Body of pancreas (tissue), 4 donors: ENCODE results near the gene CLIC3. TPM values are rescaled to one million over a fixed set of nuclear protein-coding genes. Genes with fewer than 3 reads are reported as not detected.

Source experiments
- ATAC-seq: fragments of 150-250 bp; one replicate; pipeline ENCODE4 v1.9.1; 2016
- DNase-seq, 4 donors: peaks; one replicate each; pipeline ENCODE4 v3.0.0-alpha.2; 2019
- H3K27ac ChIP-seq, 4 donors: fragments of 200-600 bp; sonication (generic); 1 replicate in 3 of 4; 2 replicates in 1 of 4; pipeline versions ENCODE4 v1.5.1 to v1.6.1; 2016 to 2019; ENCODE audit warnings: mild to moderate bottlenecking in 1 of 4, mixed read lengths in 1 of 4, moderate library complexity in 1 of 4
- H3K27me3 ChIP-seq, 2 donors: fragments of 200-600 bp; sonication (generic); one replicate each; pipeline ENCODE4 v1.6.0; 2016; ENCODE audit warnings: mild to moderate bottlenecking in 1 of 2
- H3K36me3 ChIP-seq, 2 donors: fragments of 200-600 bp; sonication (generic); replicated peaks in 1 of 2; 2 replicates each; pipeline ENCODE4 v1.5.1; 2016; ENCODE audit warnings: low read depth in 2 of 2; ENCODE audit not compliant: insufficient read depth in 1 of 2
- H3K4me1 ChIP-seq: fragments of 200-600 bp; sonication (generic); one replicate; pipeline ENCODE4 v1.6.0; 2016
- H3K4me3 ChIP-seq, 2 donors: fragments of 200-600 bp; sonication (generic); 1 replicate in 1 of 2; 2 replicates in 1 of 2; pipeline ENCODE4 v1.5.1; 2016 to 2019
- H3K9me3 ChIP-seq, 3 donors: fragments of 200-600 bp; sonication (generic); 1 replicate in 2 of 3; 2 replicates in 1 of 3; pipeline ENCODE4 v1.5.1; 2016
- POLR2A ChIP-seq, 3 donors: fragments of 450-650 bp; IDR thresholded peaks; one replicate each; pipeline ENCODE4 v1.6.1; 2016; ENCODE audit warnings: antibody characterized with exemption in 3 of 3, mild to moderate bottlenecking in 2 of 3
- WGBS, 2 donors: methylation state at CpG; one replicate each; pipeline ENCODE4 v1.1.5; 2017; 5-methylcytosine and 5-hydroxymethylcytosine counted together
- intact Hi-C: fragments of 100-400 bp; cut with DNase I; formaldehyde crosslinking; loops from one replicate; pipeline ENCODE4 v1.15.1; 2023
- total RNA-seq, 2 donors: library from RNA; depleted of rRNA; stranded (reverse); fragments of >200 nt; gene quantifications; one replicate each; pipeline ENCODE4 v1.1.0, GENCODE V29; 2016
- TF ChIP-seq, protein P1 (sequence below), 7 experiments: fragments of 450-650 bp in 4 of 7; fragments of 200-600 bp in 3 of 7; sonication (generic) in 3 of 7; IDR thresholded peaks; one replicate each; pipeline ENCODE4 v1.5.1; 2016 to 2019; ENCODE audit warnings: antibody characterized with exemption in 7 of 7

Gene CLIC3
- total RNA-seq, 2 donors from 2014 or later = 2.0 TPM; not detected in 1

DNA sequence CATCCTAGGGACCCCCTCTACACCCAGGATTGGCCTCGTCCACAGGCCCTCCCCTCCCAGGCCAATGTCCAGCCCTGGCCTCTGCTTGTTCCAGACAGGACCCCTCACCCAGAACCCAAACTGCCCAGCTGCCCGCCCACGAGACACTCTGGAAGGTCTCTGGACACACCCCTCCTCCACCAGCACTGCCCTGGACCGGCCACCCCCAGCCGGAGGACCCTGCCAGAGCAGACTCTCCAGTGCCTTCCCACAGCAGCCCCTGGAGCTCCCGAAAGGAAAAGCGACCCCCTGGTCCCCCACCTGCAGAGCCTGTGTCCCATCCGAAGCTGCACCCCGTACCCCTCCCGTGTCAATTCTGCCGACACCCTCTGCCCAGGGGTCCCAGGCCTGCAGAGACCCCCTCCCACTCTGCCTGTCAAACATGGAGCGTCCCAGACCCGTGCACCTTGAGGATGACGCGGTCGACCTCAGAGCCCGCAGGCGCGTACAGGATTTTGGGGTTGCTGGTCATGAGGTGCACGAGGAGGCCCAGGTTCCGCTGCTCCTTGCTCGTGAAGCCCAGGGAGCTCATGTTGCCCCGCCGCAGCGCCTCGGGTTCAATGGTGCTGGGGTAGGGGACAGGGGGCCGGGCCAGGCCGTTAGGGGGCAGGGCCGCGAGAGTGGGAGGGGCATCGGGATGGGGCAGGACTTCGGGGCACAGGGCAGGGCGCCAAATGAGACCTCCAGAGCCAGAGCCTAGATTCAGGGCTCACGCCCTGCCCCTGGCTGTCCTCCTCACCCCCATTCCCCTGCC, 23.7 kb upstream of the CLIC3 start:
- intact Hi-C loops = loop anchor here (5.0 kb wide), 1 partner anchor 68 kb away; the partner anchor contains the start of gene LCN12

DNA sequence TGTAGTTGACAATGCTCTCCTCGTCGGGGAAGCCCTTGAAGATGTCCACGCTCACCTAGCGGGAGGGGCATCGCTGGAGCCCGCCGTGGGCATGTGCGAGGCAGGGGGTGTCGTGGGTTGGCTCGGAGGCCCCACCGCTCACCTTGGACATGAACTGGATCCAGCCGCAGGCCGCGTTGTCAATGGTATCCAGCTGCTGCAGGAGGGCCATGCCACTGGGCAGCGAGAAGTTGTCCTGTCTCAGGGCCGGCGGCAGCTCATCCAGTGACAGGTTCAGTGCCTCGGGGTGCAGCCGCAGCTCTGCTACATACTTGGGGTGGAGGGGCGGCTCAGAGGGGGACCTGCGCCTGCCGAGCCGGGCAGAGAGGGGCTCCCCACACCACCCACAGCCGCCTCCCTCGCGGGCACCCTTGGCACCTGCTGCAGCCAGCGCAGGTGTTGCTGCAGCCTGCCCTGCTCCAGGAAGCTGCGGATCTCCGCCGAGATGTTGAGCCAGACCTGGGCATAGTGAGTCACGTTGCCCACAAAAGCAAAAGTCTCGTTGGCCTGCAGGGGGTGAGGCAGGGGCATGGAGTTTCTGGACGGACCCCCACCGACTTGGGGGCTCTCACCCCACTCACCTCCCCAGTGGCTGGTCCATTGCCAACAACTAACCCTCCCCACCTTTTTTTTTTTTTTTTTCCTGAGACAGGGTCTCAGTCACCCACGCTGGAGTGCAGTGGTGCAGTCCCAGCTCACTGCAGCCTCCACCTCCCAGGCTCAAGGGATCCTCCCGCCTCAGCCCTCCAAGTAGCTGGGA, 22.6 kb upstream of the CLIC3 start:
- 89 to 92% methylated on average over 18 to 35 of the region's 36 CpGs for WGBS, 2 donors
- no peak overlapping the region for H3K4me3 ChIP-seq

More for the DNA sequence above, 23.7 kb upstream of the CLIC3 start:
- Histone ChIP-seq H3K9me3 (no peaks in the 10 kb centered on the region), H3K4me1 (peaks cover under 1% of the 10 kb centered on the region), H3K4me3 (no peak overlapping the region), H3K36me3 (peaks cover 0 to 2% of the 10 kb centered on the region in 2 donors), H3K27me3 (no peaks in the 10 kb centered on the region), H3K27ac (no peak overlapping the region)
- WGBS, 2 donors = 90 to 91% methylated on average over 10 to 32 of the region's 34 CpGs
- TF ChIP-seq, protein P1, sequence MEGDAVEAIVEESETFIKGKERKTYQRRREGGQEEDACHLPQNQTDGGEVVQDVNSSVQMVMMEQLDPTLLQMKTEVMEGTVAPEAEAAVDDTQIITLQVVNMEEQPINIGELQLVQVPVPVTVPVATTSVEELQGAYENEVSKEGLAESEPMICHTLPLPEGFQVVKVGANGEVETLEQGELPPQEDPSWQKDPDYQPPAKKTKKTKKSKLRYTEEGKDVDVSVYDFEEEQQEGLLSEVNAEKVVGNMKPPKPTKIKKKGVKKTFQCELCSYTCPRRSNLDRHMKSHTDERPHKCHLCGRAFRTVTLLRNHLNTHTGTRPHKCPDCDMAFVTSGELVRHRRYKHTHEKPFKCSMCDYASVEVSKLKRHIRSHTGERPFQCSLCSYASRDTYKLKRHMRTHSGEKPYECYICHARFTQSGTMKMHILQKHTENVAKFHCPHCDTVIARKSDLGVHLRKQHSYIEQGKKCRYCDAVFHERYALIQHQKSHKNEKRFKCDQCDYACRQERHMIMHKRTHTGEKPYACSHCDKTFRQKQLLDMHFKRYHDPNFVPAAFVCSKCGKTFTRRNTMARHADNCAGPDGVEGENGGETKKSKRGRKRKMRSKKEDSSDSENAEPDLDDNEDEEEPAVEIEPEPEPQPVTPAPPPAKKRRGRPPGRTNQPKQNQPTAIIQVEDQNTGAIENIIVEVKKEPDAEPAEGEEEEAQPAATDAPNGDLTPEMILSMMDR (IDR thresholded peaks at IDR 0.05) = no peak
- no peak for TF ChIP-seq POLR2A (IDR thresholded peaks at IDR 0.05)
- ATAC-seq (no peak), DNase-seq (no peak)

DNA sequence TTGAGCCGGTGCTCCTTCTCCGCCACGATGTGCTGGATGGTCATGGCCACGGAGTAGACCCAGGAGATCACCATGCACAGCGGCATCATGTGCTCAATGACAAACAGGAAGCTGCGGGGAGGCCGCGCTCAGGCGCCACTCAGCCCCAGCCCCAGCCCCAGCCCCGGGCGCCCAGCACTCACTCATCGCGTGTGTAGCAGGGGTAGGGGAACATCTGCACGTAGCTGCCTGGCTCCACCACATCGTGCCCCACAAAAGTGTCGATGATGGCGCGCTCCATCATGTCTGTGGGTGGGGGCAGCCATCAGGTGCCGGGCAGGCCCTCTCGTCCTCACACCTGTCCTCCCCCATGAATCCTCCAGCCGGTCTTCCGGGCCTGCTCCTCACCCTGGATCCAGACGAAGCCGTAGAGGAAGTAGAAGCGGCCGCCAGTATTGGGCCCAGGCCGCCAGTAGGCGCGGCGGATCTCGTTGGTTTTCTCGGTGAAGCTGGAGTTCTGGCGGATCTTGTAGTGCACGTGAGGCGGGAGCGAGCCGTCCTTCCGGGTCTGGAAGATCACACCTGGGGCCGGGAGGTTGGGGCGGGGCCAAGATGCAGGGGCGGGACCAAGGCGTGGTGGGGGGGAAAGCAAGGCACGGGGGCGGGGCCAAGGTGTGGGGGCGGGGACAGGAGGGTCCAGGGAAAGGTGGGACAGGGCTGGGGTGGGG, 21.6 kb upstream of the CLIC3 start:
- no peaks in the 10 kb centered on the region for H3K4me1 ChIP-seq
- 95 to 98% methylated on average over 15 to 38 of the region's 45 CpGs for WGBS, 2 donors
- H3K4me3 ChIP-seq = no peak overlapping the region
- H3K36me3 ChIP-seq = peaks cover 0 to 2% of the 10 kb centered on the region in 2 donors
- H3K27me3 ChIP-seq = no peaks in the 10 kb centered on the region
- no peaks in the 10 kb centered on the region for H3K9me3 ChIP-seq
- intact Hi-C loops = no loop called here
- no peak for TF ChIP-seq POLR2A (IDR thresholded peaks at IDR 0.05)
- TF ChIP-seq, protein P1 (IDR thresholded peaks at IDR 0.05) = no peak
- ATAC-seq = no peak
- H3K27ac ChIP-seq = no peak overlapping the region
- DNase-seq = no peak

More for the DNA sequence above, 22.6 kb upstream of the CLIC3 start:
- no peak overlapping the region for H3K27ac ChIP-seq
- ATAC-seq (no peak), DNase-seq (no peak)
- TF ChIP-seq POLR2A (IDR thresholded peaks at IDR 0.05) = no peak
- TF ChIP-seq, protein P1 (IDR thresholded peaks at IDR 0.05) = no peak
- peaks cover 0 to 2% of the 10 kb centered on the region in 2 donors for H3K36me3 ChIP-seq
- H3K4me1 ChIP-seq = no peaks in the 10 kb centered on the region
- no peaks in the 10 kb centered on the region for H3K9me3 ChIP-seq
- no peaks in the 10 kb centered on the region for H3K27me3 ChIP-seq
- intact Hi-C loops = no loop called here

DNA sequence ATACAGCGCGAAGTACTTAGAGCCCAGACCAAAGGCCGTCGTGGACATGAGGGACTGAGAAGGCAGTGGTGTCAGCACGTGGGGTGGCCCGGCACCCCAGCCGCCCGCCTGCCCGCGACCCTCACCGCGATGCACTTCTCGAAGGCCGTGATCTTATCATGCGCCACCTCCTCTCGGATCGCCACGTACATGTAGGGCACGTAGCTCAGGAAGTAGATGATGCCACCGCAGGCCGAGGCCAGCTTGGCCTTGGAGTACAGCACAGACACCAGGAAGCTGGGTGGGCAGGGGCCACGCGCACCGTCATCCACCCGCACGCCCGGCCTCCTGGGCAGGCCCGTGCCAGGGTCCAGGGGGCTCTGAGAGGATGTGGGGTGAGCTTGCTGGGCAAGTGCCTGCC, 20.7 kb upstream of the CLIC3 start:
- H3K9me3 ChIP-seq = no peaks in the 10 kb centered on the region
- H3K36me3 ChIP-seq = peaks cover 0 to 2% of the 10 kb centered on the region in 2 donors
- H3K4me3 ChIP-seq = no peak overlapping the region
- no peak for DNase-seq
- intact Hi-C loops = no loop called here
- H3K27me3 ChIP-seq = no peaks in the 10 kb centered on the region
- 92 to 96% methylated on average over 22 to 28 of the region's 28 CpGs for WGBS, 2 donors
- no peak overlapping the region for H3K27ac ChIP-seq
- no peak for ATAC-seq
- H3K4me1 ChIP-seq = no peaks in the 10 kb centered on the region
- no peak for TF ChIP-seq POLR2A (IDR thresholded peaks at IDR 0.05)
- TF ChIP-seq, protein P1 (IDR thresholded peaks at IDR 0.05) = no peak
